Stimulated activated CD8-positive, alpha-beta memory T cell treated with anti-CD3 and anti-CD28 coated beads, Interleukin-7, amount 100 ng/mL, for 1 hour (primary cell): ENCODE data around the gene CNTNAP3.
"Not testable (repeated sequence)": the region's sequence is repeated elsewhere in the genome, so short reads cannot be mapped to it uniquely, and the experiment has no call there.

ENCODE experiments used
- DNase-seq, 2 donors: peaks; one replicate each; pipeline ENCODE4 v3.0.0-alpha.2; 2020; ENCODE audit warnings: low read depth in 2 of 2

Gene CNTNAP3

DNA sequence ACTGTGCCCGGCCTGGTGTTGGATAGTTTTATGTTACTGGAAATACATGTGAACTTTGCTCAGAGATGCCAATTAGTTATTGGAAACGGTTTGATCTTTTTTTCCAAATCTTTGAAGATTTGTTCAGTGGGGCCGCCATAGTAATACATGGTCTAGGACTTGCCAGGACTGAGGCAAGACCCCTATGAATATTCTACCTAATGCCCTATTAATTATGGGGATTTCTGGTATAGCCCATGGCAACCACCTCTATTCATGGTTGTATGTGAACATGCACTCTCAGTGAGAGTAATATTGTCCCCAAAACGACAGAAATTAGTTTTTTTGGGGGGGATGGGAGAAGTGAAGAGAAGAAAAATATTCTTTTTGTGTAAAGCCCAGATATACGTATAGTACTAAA lies 220.3 kb downstream of the CNTNAP3 start:
- DNase-seq: not testable (repeated sequence)

- DNase-seq: not testable (repeated sequence)
Observed at GRCh38 chr9:39062966-39063365, 225.0 kb downstream of the CNTNAP3 start.

DNA sequence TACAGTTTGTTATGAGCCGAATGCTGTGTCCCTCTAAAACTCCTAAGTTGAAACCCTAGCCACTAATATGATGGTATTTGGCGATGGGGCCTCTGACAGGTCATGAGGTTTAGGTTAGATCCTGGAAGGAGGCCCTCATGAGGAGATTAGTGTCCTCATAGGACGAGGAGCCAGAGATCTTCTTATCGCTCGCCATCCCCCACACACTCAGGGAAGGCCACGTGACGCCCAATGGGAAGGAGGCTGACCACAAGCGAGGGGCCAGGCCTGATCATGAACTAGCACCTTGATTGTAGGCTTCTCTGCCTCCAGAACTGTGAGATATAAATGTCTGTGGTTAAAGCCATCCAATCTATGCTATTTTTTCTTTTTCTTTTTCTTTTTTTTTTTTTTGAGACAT lies 233.5 kb downstream of the CNTNAP3 start:
- DNase-seq: not testable (repeated sequence)

DNA sequence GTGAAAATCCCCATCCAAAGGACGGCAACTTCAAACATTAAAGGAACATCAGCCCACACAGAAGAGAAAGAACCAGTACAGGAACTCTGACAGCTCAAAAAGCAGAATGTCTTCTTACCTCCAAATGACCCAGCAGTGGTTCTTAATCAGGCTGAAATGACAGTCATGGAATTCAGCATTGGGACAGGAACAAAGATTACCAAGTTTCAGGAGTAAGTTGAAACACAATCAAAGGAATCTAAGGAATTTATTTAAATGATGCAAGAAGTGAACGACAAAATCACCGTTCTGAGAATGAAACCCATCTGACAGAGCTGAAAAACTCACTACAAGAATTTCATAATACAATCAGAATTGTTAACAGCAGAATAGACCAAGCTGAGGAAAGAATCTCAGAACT lies 241.1 kb downstream of the CNTNAP3 start:
- not testable (repeated sequence) for DNase-seq

- not testable (repeated sequence) for DNase-seq
Observed at GRCh38 chr9:39042352-39042803, 245.6 kb downstream of the CNTNAP3 start.

DNA sequence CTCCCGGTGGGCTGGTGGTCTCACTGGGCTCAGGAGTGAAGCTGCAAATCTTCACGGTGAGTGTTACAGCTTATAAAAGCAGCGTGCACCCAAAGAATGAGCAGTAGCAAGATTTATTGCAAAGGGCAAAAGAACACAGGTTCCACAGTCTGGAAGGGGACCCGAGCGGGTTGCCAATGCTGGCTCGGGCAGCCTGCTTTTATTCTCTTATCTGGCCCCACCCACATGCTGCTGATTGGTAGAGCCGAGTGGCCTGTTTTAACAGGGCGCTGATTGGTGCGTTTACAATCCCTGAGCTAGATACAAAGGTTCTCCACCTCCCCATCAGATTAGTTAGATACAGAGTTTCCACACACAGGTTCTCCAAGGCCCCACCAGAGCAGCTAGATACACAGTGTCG lies 246.2 kb downstream of the CNTNAP3 start:
- DNase-seq: not testable (repeated sequence)

GRCh38 chr9:39039148-39039547 lies 248.8 kb downstream of the CNTNAP3 start:
- DNase-seq: not testable (repeated sequence)

GRCh38 chr9:39038221-39038620 lies 249.7 kb downstream of the CNTNAP3 start:
- not testable (repeated sequence) for DNase-seq

- DNase-seq: not testable (repeated sequence)
Observed at GRCh38 chr9:39033849-39034248, 254.1 kb downstream of the CNTNAP3 start.

DNA sequence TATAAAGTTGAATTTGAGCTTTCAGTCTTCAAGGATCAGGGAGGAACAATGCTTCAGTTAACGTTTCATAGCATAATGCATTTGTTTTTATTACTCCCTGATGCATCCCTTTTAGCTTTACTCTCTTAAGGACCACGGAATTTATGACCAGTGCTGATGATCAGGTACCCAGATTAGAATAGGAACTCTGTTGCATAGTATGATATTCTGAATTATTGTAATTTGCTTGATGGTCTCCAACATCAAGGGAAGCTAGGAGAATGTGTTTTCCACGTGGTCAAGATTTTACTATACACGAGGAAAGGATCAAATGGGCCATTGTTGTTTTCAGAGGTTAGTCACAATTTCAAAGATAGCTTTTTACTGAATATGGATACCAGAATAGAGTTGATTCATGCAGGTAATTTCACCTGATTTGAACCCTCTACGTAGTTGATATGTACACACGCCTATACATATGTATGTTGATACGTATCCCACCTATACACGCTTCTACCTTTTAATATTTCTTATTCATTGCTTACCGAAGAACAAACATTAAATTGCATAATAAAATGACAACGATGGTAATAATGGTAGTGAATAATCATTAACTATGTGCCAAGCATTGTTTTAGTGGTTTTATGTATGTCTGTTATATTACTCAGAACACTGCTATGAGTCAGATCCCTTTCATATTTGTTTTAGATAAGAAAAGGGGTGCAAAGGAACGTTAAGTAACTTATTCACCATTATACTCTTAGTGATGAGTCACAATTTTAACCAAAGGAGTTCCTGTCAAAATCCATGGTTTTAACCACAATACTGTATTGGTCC lies 257.6 kb downstream of the CNTNAP3 start:
- not testable (repeated sequence) for DNase-seq

GRCh38 chr9:39028855-39029254 lies 259.1 kb downstream of the CNTNAP3 start:
- not testable (repeated sequence) for DNase-seq

- DNase-seq: not testable (repeated sequence)
Observed at GRCh38 chr9:39028168-39028567, 259.8 kb downstream of the CNTNAP3 start.

- not testable (repeated sequence) for DNase-seq
Observed at GRCh38 chr9:39025911-39026588, 261.9 kb downstream of the CNTNAP3 start.
